Fibroblast of pulmonary artery (primary cell): ENCODE results near the gene PHOSPHO2.

Experiments
- DNase-seq: peaks from one replicate; pipeline ENCODE4 v3.0.0-alpha.2; 2010; ENCODE audit warnings: low read depth
- H3K4me3 ChIP-seq: replicated peaks from 2 replicates; pipeline ENCODE4 v1.5.1; 2011; ENCODE audit warnings: low read depth, mild to moderate bottlenecking, control low read depth, low read length, moderate library complexity
- CTCF ChIP-seq: IDR thresholded peaks from 2 replicates; pipeline ENCODE4 v1.5.1; 2011; ENCODE audit warnings: mild to moderate bottlenecking, control low read depth, low read length, inconsistent platforms; ENCODE audit errors: missing control alignments

PHOSPHO2 gene

GRCh38 chr2:169670215-169670651 lies 24.0 kb upstream of the PHOSPHO2 start:
- H3K4me3 ChIP-seq = no peak overlapping the region
- peak; percentile 33 for DNase-seq
- no peak for TF ChIP-seq CTCF

- TF ChIP-seq CTCF = no peak
- DNase-seq = no peak
- H3K4me3 ChIP-seq = no peak overlapping the region
Measured at GRCh38 chr2:169670937-169671336, 23.3 kb upstream of the PHOSPHO2 start.

GRCh38 chr2:169672406-169672805 lies 21.9 kb upstream of the PHOSPHO2 start:
- no peak overlapping the region for H3K4me3 ChIP-seq
- no peak for DNase-seq
- no peak for TF ChIP-seq CTCF

- no peak for DNase-seq
- no peak for TF ChIP-seq CTCF
- H3K4me3 ChIP-seq = no peak overlapping the region
Measured at GRCh38 chr2:169673106-169673505, 21.2 kb upstream of the PHOSPHO2 start.

GRCh38 chr2:169673921-169674320 lies 20.3 kb upstream of the PHOSPHO2 start:
- DNase-seq = no peak
- TF ChIP-seq CTCF = no peak

GRCh38 chr2:169676357-169676756 lies 17.9 kb upstream of the PHOSPHO2 start:
- no peak overlapping the region for H3K4me3 ChIP-seq
- DNase-seq = no peak
- peak; percentile 12 for TF ChIP-seq CTCF

More at GRCh38 chr2:169673921-169674320, 20.3 kb upstream of the PHOSPHO2 start:
- no peak overlapping the region for H3K4me3 ChIP-seq

GRCh38 chr2:169676850-169677249 lies 17.4 kb upstream of the PHOSPHO2 start:
- no peak for TF ChIP-seq CTCF
- no peak for DNase-seq
- no peak overlapping the region for H3K4me3 ChIP-seq
